Loucy (cell line): Measurements from ENCODE around the gene KCNA5.

ENCODE experiments used
- H2AFZ ChIP-seq: fragments of 200-600 bp; sonication (generic); 2 replicates; pipeline ENCODE4 v1.6.0; 2016; ENCODE audit warnings: antibody characterized with exemption, mild to moderate bottlenecking, low read length, moderate library complexity
- H3F3A ChIP-seq: fragments of 200-600 bp; 2 replicates; pipeline ENCODE4 v1.6.0; 2016; ENCODE audit warnings: antibody characterized with exemption, low read depth, mild to moderate bottlenecking
- H3K27me3 ChIP-seq: fragments of 200-600 bp; sonication (generic); 2 replicates; pipeline ENCODE4 v1.6.1; 2014; ENCODE audit warnings: low read length, mild to moderate bottlenecking; ENCODE audit not compliant: insufficient read depth, poor library complexity, severe bottlenecking
- H3K36me3 ChIP-seq: fragments of 200-600 bp; sonication (generic); 2 replicates; pipeline ENCODE4 v1.6.1; 2016; ENCODE audit warnings: low read length; ENCODE audit not compliant: insufficient read depth
- H3K4me1 ChIP-seq: fragments of 200-600 bp; sonication (generic); 2 replicates; pipeline ENCODE4 v1.5.1; 2014; ENCODE audit warnings: low read length, mild to moderate bottlenecking; ENCODE audit not compliant: insufficient read depth, poor library complexity, severe bottlenecking
- H3K4me2 ChIP-seq: fragments of 200-600 bp; sonication (generic); 2 replicates; pipeline ENCODE4 v1.6.0; 2014; ENCODE audit warnings: antibody characterized with exemption, low read length, low read depth, mild to moderate bottlenecking; ENCODE audit not compliant: poor library complexity, severe bottlenecking
- H3K4me3 ChIP-seq: fragments of 200-600 bp; sonication (generic); 2 replicates; pipeline ENCODE4 v1.5.1; 2014; ENCODE audit warnings: low read length, mild to moderate bottlenecking, mixed read lengths; ENCODE audit not compliant: poor library complexity, severe bottlenecking
- H3K79me2 ChIP-seq: fragments of 200-600 bp; sonication (generic); 2 replicates; pipeline ENCODE4 v1.6.1; 2014; ENCODE audit warnings: low read length; ENCODE audit not compliant: insufficient read depth
- H3K9ac ChIP-seq: fragments of 200-600 bp; sonication (generic); 2 replicates; pipeline ENCODE4 v1.6.0; 2014; ENCODE audit warnings: mild to moderate bottlenecking, low read depth, low read length, moderate library complexity; ENCODE audit not compliant: poor library complexity, severe bottlenecking
- H3K9me2 ChIP-seq: fragments of 200-600 bp; sonication (generic); replicated peaks from 2 replicates; pipeline ENCODE4 v1.6.1; 2016; ENCODE audit warnings: low read depth, low read length, mixed read lengths
- H3K9me3 ChIP-seq: fragments of 200-600 bp; sonication (generic); 2 replicates; pipeline ENCODE4 v1.6.1; 2014; ENCODE audit warnings: mild to moderate bottlenecking, antibody characterized with exemption, low read length, low read depth; ENCODE audit not compliant: insufficient read depth
- H4K20me1 ChIP-seq: fragments of 200-600 bp; sonication (generic); 2 replicates; pipeline ENCODE4 v1.6.0; 2014; ENCODE audit warnings: antibody characterized with exemption, low read length, mild to moderate bottlenecking; ENCODE audit not compliant: insufficient read depth, poor library complexity, severe bottlenecking
- EZH2phosphoT487 ChIP-seq: fragments of 200-600 bp; IDR thresholded peaks from 2 replicates; pipeline ENCODE4 v1.6.1; 2018; ENCODE audit warnings: antibody characterized with exemption, mild to moderate bottlenecking, moderate library complexity, borderline replicate concordance
- TF ChIP-seq, protein P1 (sequence below): fragments of 200-600 bp; sonication (generic); conservative IDR thresholded peaks from 2 replicates; pipeline ENCODE4 v1.5.1; 2014; ENCODE audit warnings: mild to moderate bottlenecking, antibody characterized with exemption, low read length

KCNA5 gene

GRCh38 chr12:5030066-5030465 is 13.6 kb upstream of the KCNA5 start:
- no peaks in the 10 kb centered on the region for H3K9me3 ChIP-seq
- no peaks in the 10 kb centered on the region for H3K27me3 ChIP-seq
- H3K79me2 ChIP-seq, result no peaks in the 10 kb centered on the region
- no peaks in the 10 kb centered on the region for H4K20me1 ChIP-seq
- no peak overlapping the region for H3K4me3 ChIP-seq
- no peaks in the 10 kb centered on the region for H3K36me3 ChIP-seq
- no peaks in the 10 kb centered on the region for H3K4me1 ChIP-seq
- H3K4me2 ChIP-seq, result no peak overlapping the region
- H3K9ac ChIP-seq, result no peak overlapping the region
- H3K9me2 ChIP-seq, result no peaks in the 10 kb centered on the region
- H2AFZ ChIP-seq, result no peak overlapping the region
- no peaks in the 10 kb centered on the region for H3F3A ChIP-seq
- TF ChIP-seq EZH2phosphoT487, result no peak
- TF ChIP-seq, protein P1, sequence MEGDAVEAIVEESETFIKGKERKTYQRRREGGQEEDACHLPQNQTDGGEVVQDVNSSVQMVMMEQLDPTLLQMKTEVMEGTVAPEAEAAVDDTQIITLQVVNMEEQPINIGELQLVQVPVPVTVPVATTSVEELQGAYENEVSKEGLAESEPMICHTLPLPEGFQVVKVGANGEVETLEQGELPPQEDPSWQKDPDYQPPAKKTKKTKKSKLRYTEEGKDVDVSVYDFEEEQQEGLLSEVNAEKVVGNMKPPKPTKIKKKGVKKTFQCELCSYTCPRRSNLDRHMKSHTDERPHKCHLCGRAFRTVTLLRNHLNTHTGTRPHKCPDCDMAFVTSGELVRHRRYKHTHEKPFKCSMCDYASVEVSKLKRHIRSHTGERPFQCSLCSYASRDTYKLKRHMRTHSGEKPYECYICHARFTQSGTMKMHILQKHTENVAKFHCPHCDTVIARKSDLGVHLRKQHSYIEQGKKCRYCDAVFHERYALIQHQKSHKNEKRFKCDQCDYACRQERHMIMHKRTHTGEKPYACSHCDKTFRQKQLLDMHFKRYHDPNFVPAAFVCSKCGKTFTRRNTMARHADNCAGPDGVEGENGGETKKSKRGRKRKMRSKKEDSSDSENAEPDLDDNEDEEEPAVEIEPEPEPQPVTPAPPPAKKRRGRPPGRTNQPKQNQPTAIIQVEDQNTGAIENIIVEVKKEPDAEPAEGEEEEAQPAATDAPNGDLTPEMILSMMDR, result no peak

GRCh38 chr12:5031242-5031641 is 12.4 kb upstream of the KCNA5 start:
- H3K79me2 ChIP-seq, result no peaks in the 10 kb centered on the region
- no peak overlapping the region for H3K9ac ChIP-seq
- H3K4me3 ChIP-seq, result no peak overlapping the region
- TF ChIP-seq, protein P1, result no peak
- no peak for TF ChIP-seq EZH2phosphoT487
- H3K4me1 ChIP-seq, result no peaks in the 10 kb centered on the region
- H3K36me3 ChIP-seq, result no peaks in the 10 kb centered on the region
- no peak overlapping the region for H2AFZ ChIP-seq
- no peaks in the 10 kb centered on the region for H3K27me3 ChIP-seq
- H3K4me2 ChIP-seq, result no peak overlapping the region
- H3K9me3 ChIP-seq, result no peaks in the 10 kb centered on the region
- no peaks in the 10 kb centered on the region for H3K9me2 ChIP-seq
- H4K20me1 ChIP-seq, result no peaks in the 10 kb centered on the region
- no peaks in the 10 kb centered on the region for H3F3A ChIP-seq

GRCh38 chr12:5031958-5032357 is 11.7 kb upstream of the KCNA5 start:
- H3K79me2 ChIP-seq, result no peaks in the 10 kb centered on the region
- H2AFZ ChIP-seq, result no peak overlapping the region

More at GRCh38 chr12:5031958-5032357, 11.7 kb upstream of the KCNA5 start:
- H3K9me3 ChIP-seq, result no peaks in the 10 kb centered on the region
- no peak overlapping the region for H3K4me3 ChIP-seq
- no peaks in the 10 kb centered on the region for H3K4me1 ChIP-seq
- H3K4me2 ChIP-seq, result no peak overlapping the region
- H3F3A ChIP-seq, result no peaks in the 10 kb centered on the region
- H3K9me2 ChIP-seq, result no peaks in the 10 kb centered on the region
- H3K27me3 ChIP-seq, result no peaks in the 10 kb centered on the region
- H3K36me3 ChIP-seq, result no peaks in the 10 kb centered on the region
- TF ChIP-seq, protein P1, result no peak
- TF ChIP-seq EZH2phosphoT487, result no peak
- no peaks in the 10 kb centered on the region for H4K20me1 ChIP-seq
- no peak overlapping the region for H3K9ac ChIP-seq
